GM12878 (cell line): Measurements from ENCODE around the gene DCUN1D3. TPM values are rescaled to one million over a fixed set of nuclear protein-coding genes. Genes with fewer than 3 reads are reported as not detected.

Source experiments
- ATAC-seq: fragments of 200-7000 bp; cut with Tn5 transposase; 3 replicates; pipeline ENCODE4 v1.9.1; 2020; ENCODE audit warnings: mild to moderate bottlenecking, moderate library complexity
- BruUV-seq: library from RNA; stranded (reverse); fragments of 400-500 nt; replicated peaks from 2 replicates; lab custom pipeline; 2021; lab: Mats Ljungman, UMichigan
- CTCF ChIA-PET: fragments of 300-600 bp; sonication (Branson Sonifier 250); formaldehyde crosslinking; extraction: SDS; loops from one replicate; lab custom pipeline; 2021; ENCODE audit warnings: inconsistent platforms; lab: Yijun Ruan, JAX
- POLR2A ChIA-PET: fragments of 350-600 bp; formaldehyde crosslinking; extraction: SDS; loops from one replicate; lab custom pipeline; 2021; ENCODE audit warnings: inconsistent platforms; lab: Charles Lee
- RAD21 ChIA-PET: fragments of 300-600 bp; sonication (Branson Sonifier 250); formaldehyde crosslinking; loops from one replicate; lab custom pipeline; 2023; ENCODE audit warnings: antibody characterized with exemption; ENCODE audit not compliant: unreplicated experiment; lab: Charles Lee
- SMC1A ChIA-PET: fragments of 300-600 bp; sonication (Branson Sonifier 250); formaldehyde crosslinking; loops from one replicate; lab custom pipeline; 2023; ENCODE audit not compliant: unreplicated experiment, uncharacterized antibody; lab: Charles Lee
- DNase-seq: peaks from one replicate; pipeline ENCODE4 v3.0.0-alpha.2; 2011; ENCODE audit warnings: low read depth, low spot score
- FAIRE-seq: peaks from 3 replicates; lab custom pipeline; 2011; peaks lifted over from hg19 to GRCh38; lab: Jason Lieb, UNC
- H2AFZ ChIP-seq: 2 replicates; pipeline ENCODE4 v1.6.0; 2011; ENCODE audit warnings: low read depth, low read length, control low read depth; ENCODE audit not compliant: control insufficient read depth
- H3K27ac ChIP-seq: 2 replicates; pipeline ENCODE4 v1.5.1; 2011; ENCODE audit warnings: control low read depth; ENCODE audit not compliant: control insufficient read depth, insufficient read depth
- H3K27me3 ChIP-seq, 2 experiments: replicated peaks in 1 of 2; 2 replicates each; pipeline versions ENCODE4 v1.6.0 to v1.6.1; 2011; ENCODE audit warnings: low read length in 1 of 2; ENCODE audit not compliant: control insufficient read depth in 2 of 2, insufficient read depth in 2 of 2
- H3K36me3 ChIP-seq, 2 experiments: 2 replicates each; pipeline ENCODE4 v1.5.1; 2011; ENCODE audit warnings: low read length in 1 of 2; ENCODE audit not compliant: control insufficient read depth in 2 of 2, insufficient read depth in 2 of 2
- H3K4me1 ChIP-seq: 2 replicates; pipeline ENCODE4 v1.6.1; 2011; ENCODE audit warnings: mild to moderate bottlenecking, low read length, moderate library complexity, mixed read lengths; ENCODE audit not compliant: control insufficient read depth, insufficient read depth
- H3K4me2 ChIP-seq: 2 replicates; pipeline ENCODE4 v1.6.0; 2011; ENCODE audit warnings: control low read depth; ENCODE audit not compliant: control insufficient read depth, insufficient read depth
- H3K4me3 ChIP-seq: fragments of 200-600 bp; sonication (generic); 2 replicates; pipeline ENCODE4 v1.5.1; 2016
- H3K79me2 ChIP-seq: 2 replicates; pipeline ENCODE4 v1.6.0; 2011; ENCODE audit warnings: low read length; ENCODE audit not compliant: control insufficient read depth, insufficient read depth
- H3K9ac ChIP-seq: 2 replicates; pipeline ENCODE4 v1.8.0; 2011; ENCODE audit warnings: low read length, control low read depth, mixed read lengths; ENCODE audit not compliant: control insufficient read depth, insufficient read depth
- H3K9me3 ChIP-seq: replicated peaks from 3 replicates; pipeline ENCODE4 v1.5.1; 2011; ENCODE audit warnings: mild to moderate bottlenecking, low read length; ENCODE audit not compliant: control insufficient read depth, insufficient read depth
- H4K20me1 ChIP-seq: 2 replicates; pipeline ENCODE4 v1.6.0; 2011; ENCODE audit not compliant: control insufficient read depth, insufficient read depth
- CEBPZ ChIP-seq: fragments of 150-350 bp; IDR thresholded peaks from 2 replicates; pipeline ENCODE4 v1.6.1; 2016; ENCODE audit warnings: low read depth, low read length
- DPF2 ChIP-seq: fragments of 450-650 bp; IDR thresholded peaks from 2 replicates; pipeline ENCODE4 v1.6.1; 2017; ENCODE audit warnings: mild to moderate bottlenecking
- MTA3 ChIP-seq: IDR thresholded peaks from 2 replicates; pipeline ENCODE4 v1.6.1; 2012; ENCODE audit warnings: low read length, inconsistent platforms, borderline replicate concordance
- WGBS: methylation state at CpG from one replicate; pipeline ENCODE4 v1.1.6; 2016; ENCODE audit warnings: low lambda C conversion rate; ENCODE audit not compliant: insufficient replicate concordance, insufficient coverage; ENCODE audit errors: missing lambda C conversion rate; 5-methylcytosine and 5-hydroxymethylcytosine counted together
- in situ Hi-C: fragments of 300-500 bp; cut with MboI; formaldehyde crosslinking; loops from 9 replicates; pipeline ENCODE4 v1.14.3; 2018; ENCODE audit warnings: mixed read lengths
- intact Hi-C: fragments of 100-400 bp; cut with micrococcal nuclease; formaldehyde crosslinking; loops from one replicate; pipeline ENCODE4 v1.14.2; 2022; ENCODE audit not compliant: unreplicated experiment
- polyA plus RNA-seq, 11 experiments: library from polyadenylated mRNA; depleted of rRNA in 4 of 11; unstranded in 6 of 11; stranded (reverse) in 5 of 11; fragments of >200 nt; fragmentation: Nextera tagmentation in 4 of 11; fragmentation: Illumina TruSeq in 1 of 11; extraction: Ambion mirVana in 4 of 11; extraction: Trizol in 1 of 11; gene quantifications; 1 replicate in 1 of 11; 2 replicates in 10 of 11; pipeline versions ENCODE4 v1.2.1 to v1.2.3, GENCODE V29; 2011 to 2016; ENCODE audit warnings: inconsistent platforms in 2 of 11, missing spikeins in 2 of 11, low read depth in 1 of 11
- total RNA-seq, 4 experiments: library from RNA; depleted of rRNA in 3 of 4; stranded (reverse); fragments of >200 nt in 3 of 4; fragmentation: Illumina TruSeq in 1 of 4; extraction: Trizol in 1 of 4; gene quantifications; 2 replicates each; pipeline versions ENCODE4 v1.2.1 to v1.2.3, GENCODE V29; 2013 to 2021

DCUN1D3 gene
- total and polyA plus RNA-seq, 10 of the 15 experiments (the other 5 are each of a cell fraction or from before 2014, with no cell fraction given), result 0.47 to 4.5 (median 1.9) TPM

GRCh38 chr16:20879175-20880040, 20.8 kb downstream of the DCUN1D3 start (continued):
- TF ChIP-seq MTA3, result 0 out of 2 replicates have a peak, but pooled peaks have one; percentile 55

- Histone ChIP-seq H3K36me3 (no peaks in the 10 kb centered on the region), H3K4me3 (peak overlapping the region; percentile 17; the same call in 1 of the 2 replicates), H4K20me1 (no peaks in the 10 kb centered on the region), H3K9me3 (no peaks in the 10 kb centered on the region; the same call in 2 of the 3 replicates), H3K79me2 (peaks cover 13% of the 10 kb centered on the region), H2AFZ (peak overlapping the region; percentile 15; the same call in 1 of the 2 replicates), H3K27me3 (no peaks in the 10 kb centered on the region), H3K4me1 (peaks cover 38% of the 10 kb centered on the region), H3K27ac (peak overlapping the region; percentile 60), H3K4me2 (peak overlapping the region; percentile 73), H3K9ac (no peak overlapping the region)
- no TSS peak for BruUV-seq
- SMC1A ChIA-PET, result interaction anchor here (1.0 to 6.1 kb wide), 10 partner anchors 13 to 108 kb away, joined by 3 to 83 read pairs (median 6); partner anchors contain the start of genes DCUN1D3 and LYRM1
- 0 out of 2 replicates have a peak, but pooled peaks have one; percentile 0 for TF ChIP-seq DPF2
- TF ChIP-seq CEBPZ, result no peak
- POLR2A ChIA-PET, result interaction anchor here (0.8 to 1.9 kb wide), 7 partner anchors 10 to 24 kb away, joined by 3 to 9 read pairs (median 5); partner anchors contain the start of genes DCUN1D3 and LYRM1
- WGBS, result 22% methylated on average over 5 of the region's 5 CpGs
- CTCF ChIA-PET, result interaction anchor here (0.9 to 2.2 kb wide), 4 partner anchors 11 to 28 kb away, joined by 3 to 9 read pairs (median 4); no protein-coding TSS in a partner anchor
- no peak for DNase-seq
- no peak for FAIRE-seq
- intact Hi-C loops, result no loop called here
- RAD21 ChIA-PET, result interaction anchor here (0.8 to 2.2 kb wide), 8 partner anchors 11 to 138 kb away, joined by 3 to 15 read pairs (median 4); no protein-coding TSS in a partner anchor
- ATAC-seq, result peak; percentile 18
- in situ Hi-C loops, result no loop called here
Measured at GRCh38 chr16:20878682-20879147, 21.4 kb downstream of the DCUN1D3 start.
